ENCODE data around the gene WDR38. TPM values are rescaled to one million over a fixed set of nuclear protein-coding genes. Genes with fewer than 3 reads are reported as not detected.
A peak's percentile ranks its signal among the peaks of the same experiment; 100 is the strongest.

WDR38 gene
- total and polyA plus RNA-seq, 8 donors: not detected

DNA sequence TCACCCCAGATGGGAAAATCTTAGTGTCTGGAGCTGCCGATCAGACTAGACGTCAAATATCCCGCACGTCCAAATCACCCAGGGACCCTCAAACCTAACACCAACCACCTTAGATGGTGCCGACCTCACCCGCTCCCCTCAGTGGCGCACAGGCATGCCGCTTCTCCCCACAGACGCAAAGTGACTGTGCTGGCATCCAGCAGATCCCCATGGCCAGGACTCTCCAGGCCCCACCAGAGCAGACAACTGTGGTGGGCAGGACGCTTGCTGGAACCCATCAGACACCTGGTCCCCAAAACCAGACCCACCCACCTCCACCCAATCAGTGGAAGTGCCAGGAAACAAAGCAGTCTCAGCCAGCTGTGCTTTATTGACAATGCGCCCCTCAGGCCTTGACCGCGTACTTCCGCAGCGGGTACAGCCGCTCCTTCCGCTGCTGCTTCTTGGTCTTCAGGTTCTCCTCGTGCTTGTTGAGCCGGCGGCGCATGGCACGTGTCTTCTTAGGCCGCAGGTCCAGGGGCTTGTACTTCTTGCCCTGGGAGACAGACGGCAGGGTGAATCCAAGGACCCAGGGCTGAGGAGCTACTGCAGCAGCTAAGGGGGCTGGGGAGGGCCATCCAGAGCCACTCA is 4.4 kb downstream of the WDR38 start:
- H3K4me1 ChIP-seq: peaks cover 32 to 47% (median 46%) of the 10 kb centered on the region in 4 donors
- H3K4me3 ChIP-seq: no peak overlapping the region
- 82 to 88% (median 87%) methylated on average over 18 to 24 of the region's 24 CpGs for WGBS, 5 donors
- intact Hi-C loops (cut with DNase I; ENCODE audit: low total_unique reads): no loop called here
- no peaks in the 10 kb centered on the region for H3K9me3 ChIP-seq
- DNase-seq: no peak
- TF ChIP-seq, protein P1, sequence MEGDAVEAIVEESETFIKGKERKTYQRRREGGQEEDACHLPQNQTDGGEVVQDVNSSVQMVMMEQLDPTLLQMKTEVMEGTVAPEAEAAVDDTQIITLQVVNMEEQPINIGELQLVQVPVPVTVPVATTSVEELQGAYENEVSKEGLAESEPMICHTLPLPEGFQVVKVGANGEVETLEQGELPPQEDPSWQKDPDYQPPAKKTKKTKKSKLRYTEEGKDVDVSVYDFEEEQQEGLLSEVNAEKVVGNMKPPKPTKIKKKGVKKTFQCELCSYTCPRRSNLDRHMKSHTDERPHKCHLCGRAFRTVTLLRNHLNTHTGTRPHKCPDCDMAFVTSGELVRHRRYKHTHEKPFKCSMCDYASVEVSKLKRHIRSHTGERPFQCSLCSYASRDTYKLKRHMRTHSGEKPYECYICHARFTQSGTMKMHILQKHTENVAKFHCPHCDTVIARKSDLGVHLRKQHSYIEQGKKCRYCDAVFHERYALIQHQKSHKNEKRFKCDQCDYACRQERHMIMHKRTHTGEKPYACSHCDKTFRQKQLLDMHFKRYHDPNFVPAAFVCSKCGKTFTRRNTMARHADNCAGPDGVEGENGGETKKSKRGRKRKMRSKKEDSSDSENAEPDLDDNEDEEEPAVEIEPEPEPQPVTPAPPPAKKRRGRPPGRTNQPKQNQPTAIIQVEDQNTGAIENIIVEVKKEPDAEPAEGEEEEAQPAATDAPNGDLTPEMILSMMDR (IDR thresholded peaks at IDR 0.05): no peak
- H3K27ac ChIP-seq: no peak overlapping the region
- H3K36me3 ChIP-seq: peaks cover 38 to 51% (median 48%) of the 10 kb centered on the region in 4 donors
- no peaks in the 10 kb centered on the region for H3K27me3 ChIP-seq

DNA sequence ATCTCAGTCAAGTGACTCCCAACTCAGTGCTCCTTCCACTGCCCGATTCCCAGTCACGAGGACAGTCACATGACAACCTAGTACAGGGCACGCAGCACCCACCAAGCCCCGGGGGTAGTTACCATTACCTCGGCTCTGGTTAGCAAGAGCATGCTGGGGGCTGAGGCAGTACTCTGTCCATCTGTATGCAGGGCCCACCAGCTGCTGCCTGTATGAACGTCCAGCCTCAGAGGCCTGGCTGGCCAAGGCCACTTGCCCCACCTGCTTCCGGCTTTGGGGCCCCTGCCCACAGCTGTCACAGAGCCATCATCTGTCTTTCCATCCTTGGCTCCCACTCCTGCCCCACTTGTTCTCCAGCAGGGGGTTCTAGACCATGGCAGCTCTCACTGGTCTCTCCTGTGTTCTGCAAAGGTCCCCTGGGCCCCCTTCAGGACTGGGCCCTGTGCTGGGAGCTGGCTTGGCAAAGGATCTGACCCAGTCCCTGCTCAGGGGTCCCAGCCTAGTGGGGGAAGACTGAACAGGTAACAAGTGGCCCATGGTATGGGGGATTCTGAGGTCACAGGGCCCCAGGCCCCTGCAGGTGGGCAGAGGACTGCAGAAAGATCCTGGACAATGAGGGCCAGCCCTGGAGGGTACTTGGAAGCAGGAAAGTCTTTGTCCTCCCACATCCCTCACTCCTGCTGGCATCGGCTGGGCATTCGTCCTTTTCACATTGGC is 5.2 kb downstream of the WDR38 start:
- peaks cover 38 to 51% (median 48%) of the 10 kb centered on the region in 4 donors for H3K36me3 ChIP-seq
- no peak overlapping the region for H3K27ac ChIP-seq
- DNase-seq: no peak
- H3K27me3 ChIP-seq: no peaks in the 10 kb centered on the region
- peaks cover 30 to 47% (median 45%) of the 10 kb centered on the region in 4 donors for H3K4me1 ChIP-seq
- H3K4me3 ChIP-seq: no peak overlapping the region
- WGBS, 5 donors: 65 to 75% (median 72%) methylated on average over 4 to 9 of the region's 9 CpGs
- no peaks in the 10 kb centered on the region for H3K9me3 ChIP-seq
- TF ChIP-seq, protein P1 (IDR thresholded peaks at IDR 0.05): no peak
- TF ChIP-seq EP300 (IDR thresholded peaks at IDR 0.05) (no peak), POLR2A (IDR thresholded peaks at IDR 0.05) (no peak), POLR2AphosphoS5 (IDR thresholded peaks at IDR 0.05) (no peak)
- intact Hi-C loops (cut with DNase I; ENCODE audit: low total_unique reads): no loop called here

DNA sequence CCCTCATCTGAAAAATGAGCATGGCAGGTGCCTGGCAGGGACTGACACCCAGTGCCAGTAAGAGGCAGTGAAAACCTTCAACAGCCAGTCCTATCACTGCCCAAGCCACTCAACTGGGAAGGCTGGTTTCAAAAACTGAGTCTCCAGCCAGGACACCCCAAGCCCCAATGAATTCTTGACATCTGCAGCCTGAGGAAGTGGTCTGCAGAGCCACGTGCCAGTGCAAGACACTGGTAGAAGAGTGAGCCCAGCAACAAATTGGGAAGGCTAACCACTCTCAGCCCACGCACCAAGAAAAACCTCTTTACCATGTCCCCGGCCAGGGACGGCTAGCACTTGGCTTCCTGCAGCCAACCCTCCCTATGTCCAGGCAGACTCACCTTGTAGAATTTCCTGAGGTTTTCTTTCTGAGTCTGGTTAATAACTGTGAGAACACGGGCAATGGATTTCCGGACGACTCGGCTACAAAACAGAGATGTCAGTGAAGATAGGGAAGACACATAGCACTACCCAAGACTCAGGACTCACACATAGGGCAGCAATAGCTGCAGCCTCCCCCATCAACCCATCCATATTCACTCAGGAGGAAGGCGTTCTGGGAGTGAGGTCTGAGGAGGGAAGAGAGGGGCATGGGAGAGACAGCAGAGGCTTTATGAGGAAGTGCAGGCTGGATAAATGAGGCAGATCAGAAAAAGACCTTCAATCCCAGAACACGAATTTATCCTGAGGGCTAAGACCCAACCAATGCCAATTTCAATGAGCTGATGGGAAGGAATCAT is 6.7 kb downstream of the WDR38 start:
- TF ChIP-seq EP300 (IDR thresholded peaks at IDR 0.05): no peak
- H3K36me3 ChIP-seq: peaks cover 38 to 51% (median 48%) of the 10 kb centered on the region in 4 donors
- DNase-seq: no peak
- peaks cover 29 to 54% (median 50%) of the 10 kb centered on the region in 4 donors for H3K4me1 ChIP-seq
- H3K27me3 ChIP-seq: no peaks in the 10 kb centered on the region
- intact Hi-C loops (cut with DNase I; ENCODE audit: low total_unique reads): no loop called here
- peak overlapping the region in 3 of 4 donors; percentile 91 to 97 (median 96) for H3K4me3 ChIP-seq
- WGBS, 5 donors: 37 to 54% (median 44%) methylated on average over 10 of the region's 10 CpGs
- H3K9me3 ChIP-seq: no peaks in the 10 kb centered on the region
- H3K27ac ChIP-seq: peak overlapping the region in 2 of 5 donors; percentile 96

DNA sequence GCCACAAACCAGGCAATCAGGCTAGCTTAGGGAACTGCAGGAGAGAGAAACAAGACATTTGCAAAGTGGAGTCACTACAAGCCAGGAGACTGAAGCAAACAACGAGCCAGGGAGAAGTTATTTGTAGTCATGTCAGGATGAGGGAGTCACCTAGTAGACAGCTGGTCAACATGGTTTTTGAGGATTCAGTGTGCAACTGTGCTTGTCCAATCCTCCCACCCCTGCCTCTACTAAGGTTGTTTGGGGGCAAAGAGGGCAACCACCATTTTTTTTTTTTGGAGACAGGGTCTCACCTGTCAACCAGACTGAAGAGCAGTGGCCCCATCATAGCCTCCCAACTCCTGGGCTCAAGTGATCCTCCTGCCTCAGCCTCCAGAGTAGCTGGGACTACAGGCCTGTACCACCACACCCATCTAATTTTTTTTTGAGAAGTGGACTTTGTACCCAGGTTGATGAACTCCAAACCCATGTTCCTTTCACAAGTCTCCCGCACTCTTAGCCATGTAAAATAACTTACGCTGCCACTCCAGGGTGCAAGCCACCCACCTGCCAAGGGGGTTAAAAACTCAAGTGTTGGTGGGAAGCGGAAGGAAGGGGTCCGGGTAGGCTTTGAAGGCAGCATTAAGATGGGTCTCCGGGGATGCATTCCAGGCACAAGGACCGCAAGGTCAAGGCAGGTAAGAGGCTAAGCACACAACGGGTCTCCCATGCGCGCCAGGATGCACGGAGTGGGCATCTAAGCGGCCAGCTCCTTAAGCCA is 7.5 kb downstream of the WDR38 start:
- intact Hi-C loops (cut with DNase I; ENCODE audit: low total_unique reads): no loop called here
- no peaks in the 10 kb centered on the region for H3K9me3 ChIP-seq
- H3K27me3 ChIP-seq: no peaks in the 10 kb centered on the region
- H3K4me3 ChIP-seq: peak overlapping the region; percentile 89 to 97 (median 94)
- DNase-seq: no peak
- peaks cover 29 to 54% (median 50%) of the 10 kb centered on the region in 4 donors for H3K4me1 ChIP-seq
- TF ChIP-seq POLR2AphosphoS5 (IDR thresholded peaks at IDR 0.05) (no peak), EP300 (IDR thresholded peaks at IDR 0.05) (no peak), POLR2A (IDR thresholded peaks at IDR 0.05) (no peak)
- TF ChIP-seq, protein P1 (IDR thresholded peaks at IDR 0.05): no peak
- peak overlapping the region; percentile 81 to 96 (median 94) for H3K27ac ChIP-seq
- WGBS, 5 donors: 6 to 13% (median 7%) methylated on average over 12 of the region's 12 CpGs
- peaks cover 38 to 51% (median 48%) of the 10 kb centered on the region in 4 donors for H3K36me3 ChIP-seq
